ENCODE measurements around the gene ASPN.

The ASPN gene

GRCh38 chr9:92407818-92408217 is 74.5 kb downstream of the ASPN start:
- Histone ChIP-seq H3K9me3 (ENCODE audit: severe bottlenecking) (no peaks in the 10 kb centered on the region), H3K4me3 (ENCODE audit: low read depth, low read length) (no peak overlapping the region), H3K36me3 (no peaks in the 10 kb centered on the region), H3K27ac (no peak overlapping the region), H3K27me3 (ENCODE audit: insufficient read depth, low read depth, severe bottlenecking) (no peaks in the 10 kb centered on the region)
- no peak for DNase-seq
- TF ChIP-seq CTCF (IDR thresholded peaks at IDR 0.05; ENCODE audit: low read depth, low read length), result no peak

- no peak overlapping the region for H3K27ac ChIP-seq
- no peak for DNase-seq
- H3K4me3 ChIP-seq (ENCODE audit: low read depth, low read length), result no peak overlapping the region
- no peaks in the 10 kb centered on the region for H3K27me3 ChIP-seq (ENCODE audit: insufficient read depth, low read depth, severe bottlenecking)
- TF ChIP-seq CTCF (IDR thresholded peaks at IDR 0.05; ENCODE audit: low read depth, low read length), result no peak
- no peaks in the 10 kb centered on the region for H3K9me3 ChIP-seq (ENCODE audit: severe bottlenecking)
- H3K36me3 ChIP-seq, result no peaks in the 10 kb centered on the region
These were observed 75.8 kb downstream of the ASPN start for GRCh38 chr9:92406477-92406876.
